T-cell (primary cell): ENCODE data around the gene LIN7B. TPM values are rescaled to one million over a fixed set of nuclear protein-coding genes. Genes with fewer than 3 reads are reported as not detected.

Experiments
- ATAC-seq, 4 experiments: fragments of 200-7000 bp in 3 of 4; fragments of 150-1000 bp in 1 of 4; cut with Tn5 transposase; replicated peaks in 1 of 4; 1 replicate in 3 of 4; 2 replicates in 1 of 4; pipeline ENCODE4 v1.10.0; 2021; ENCODE audit warnings: moderate library complexity in 3 of 4, mild to moderate bottlenecking in 2 of 4, moderate number of reproducible peaks in 1 of 4
- CTCF ChIA-PET, 2 donors: fragments of 300-600 bp; sonication (Branson Sonifier 250); formaldehyde crosslinking; loops; one replicate each; lab custom pipeline; 2022; ENCODE audit warnings: antibody characterized with exemption in 2 of 2; lab: Charles Lee
- POLR2A ChIA-PET, 2 donors: fragments of 300-600 bp; sonication (Branson Sonifier 250); formaldehyde crosslinking; loops; one replicate each; lab custom pipeline; 2022; ENCODE audit warnings: antibody characterized with exemption in 2 of 2; lab: Charles Lee
- DNase-seq, 35 experiments: peaks; one replicate each; pipeline versions ENCODE4 v3.0.0 to v3.0.0-alpha.2; 2013 to 2023
- H3K27ac ChIP-seq: one replicate; pipeline ENCODE4 v1.5.1; 2013; ENCODE audit warnings: low read length
- H3K27me3 ChIP-seq, 2 experiments: replicated peaks in 1 of 2; 1 replicate in 1 of 2; 2 replicates in 1 of 2; pipeline versions ENCODE4 v1.6.1 to v1.7.0; 2013; ENCODE audit warnings: low read length in 1 of 2, mixed read lengths in 1 of 2; ENCODE audit not compliant: control insufficient read depth in 2 of 2, insufficient read depth in 2 of 2; ENCODE audit errors: extremely low read depth in 1 of 2
- H3K36me3 ChIP-seq, 2 donors: 1 replicate in 1 of 2; 2 replicates in 1 of 2; pipeline versions ENCODE4 v1.6.1 to v1.7.0; 2013; ENCODE audit warnings: low read length in 1 of 2; ENCODE audit not compliant: control insufficient read depth in 2 of 2, insufficient read depth in 1 of 2; ENCODE audit errors: extremely low read depth in 1 of 2
- H3K4me1 ChIP-seq, 2 experiments: 1 replicate in 1 of 2; 2 replicates in 1 of 2; pipeline versions ENCODE4 v1.6.1 to v1.7.0; 2013; ENCODE audit warnings: low read length in 2 of 2, mixed read lengths in 1 of 2; ENCODE audit not compliant: insufficient read depth in 2 of 2, control insufficient read depth in 1 of 2; ENCODE audit errors: extremely low read depth in 1 of 2
- H3K4me3 ChIP-seq, 2 donors: 1 replicate in 1 of 2; 2 replicates in 1 of 2; pipeline versions ENCODE4 v1.5.1 to v1.7.0; 2013; ENCODE audit warnings: mild to moderate bottlenecking in 2 of 2, low read length in 1 of 2, moderate library complexity in 1 of 2; ENCODE audit not compliant: control insufficient read depth in 1 of 2; ENCODE audit errors: extremely low read depth in 1 of 2
- H3K9me3 ChIP-seq: 2 replicates; pipeline ENCODE4 v1.7.0; 2013
- H3K27ac Mint-ChIP-seq, 2 donors: one replicate each; pipeline ENCODE4 v1.8.0; 2020 to 2021; ENCODE audit warnings: mild to moderate bottlenecking in 2 of 2, mixed read lengths in 2 of 2
- H3K27me3 Mint-ChIP-seq, 2 donors: one replicate each; pipeline ENCODE4 v1.8.0; 2021 to 2022; ENCODE audit warnings: mixed read lengths in 2 of 2
- H3K36me3 Mint-ChIP-seq: one replicate; pipeline ENCODE4 v1.8.0; 2021; ENCODE audit warnings: mixed read lengths
- H3K4me1 Mint-ChIP-seq, 3 donors: one replicate each; pipeline ENCODE4 v1.8.0; 2020 to 2022; ENCODE audit warnings: mixed read lengths in 3 of 3, mild to moderate bottlenecking in 1 of 3
- H3K4me3 Mint-ChIP-seq, 3 donors: one replicate each; pipeline ENCODE4 v1.8.0; 2020 to 2022; ENCODE audit warnings: mild to moderate bottlenecking in 3 of 3, mixed read lengths in 3 of 3, moderate library complexity in 3 of 3
- H3K9me3 Mint-ChIP-seq, 3 donors: one replicate each; pipeline ENCODE4 v1.8.0; 2020 to 2022; ENCODE audit warnings: mixed read lengths in 3 of 3
- WGBS: methylation state at CpG from one replicate; pipeline ENCODE4 v1.1.5; 2013; ENCODE audit warnings: missing lambda C conversion rate; ENCODE audit not compliant: insufficient coverage; 5-methylcytosine and 5-hydroxymethylcytosine counted together
- total RNA-seq, 35 experiments: library from RNA in 6 of 35; stranded (reverse) in 6 of 35; fragments of 120-200 nt in 1 of 35; gene quantifications; one replicate each; pipeline versions ENCODE4 v1.2.1 to v1.2.4 and lab custom pipeline; 2013 to 2026

LIN7B gene
- total RNA-seq, 5 donors from 2014 or later (not counting 1 experiment from before 2014, with no cell fraction given), result 8.1 to 17.8 (median 12.9) TPM

DNA sequence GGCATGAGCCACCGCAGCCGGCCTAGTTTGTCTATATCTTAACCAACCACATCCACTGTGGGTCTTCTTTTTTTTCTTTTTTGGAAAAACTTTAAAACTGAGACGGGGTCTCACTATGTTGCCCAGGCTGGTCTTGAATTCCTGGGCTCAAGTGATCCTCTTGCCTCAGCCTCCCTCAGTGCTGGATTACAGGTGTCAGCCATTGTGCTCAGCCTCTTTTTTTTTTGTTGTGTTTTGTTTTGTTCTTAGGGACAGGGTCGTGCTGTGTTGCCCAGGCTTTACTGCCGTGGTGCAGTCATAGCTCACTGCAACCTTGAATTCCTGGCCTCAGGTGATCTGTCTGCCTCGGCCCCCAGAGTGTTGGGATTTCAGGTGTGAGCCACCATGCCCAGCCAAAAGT lies 21.5 kb upstream of the LIN7B start:
- DNase-seq (no peak), ATAC-seq (no peak)
- H3K27me3 ChIP-seq, result no peaks in the 10 kb centered on the region
- no peaks in the 10 kb centered on the region for H3K9me3 ChIP-seq
- peaks cover 19 to 79% of the 10 kb centered on the region in 2 donors for H3K36me3 ChIP-seq
- H3K4me3 ChIP-seq, result no peak overlapping the region
- POLR2A ChIA-PET, result no interaction called here
- Mint-ChIP-seq H3K4me3 (no peak overlapping the region), H3K9me3 (no peaks in the 10 kb centered on the region), H3K27ac (no peak overlapping the region), H3K27me3 (no peaks in the 10 kb centered on the region), H3K4me1 (peaks cover 20 to 33% (median 31%) of the 10 kb centered on the region in 3 donors), H3K36me3 (peaks cover 36% of the 10 kb centered on the region)
- WGBS, result 100% methylated on average over 3 of the region's 6 CpGs
- H3K4me1 ChIP-seq, result peaks cover 0 to 21% of the 10 kb centered on the region in 2 experiments
- no peak overlapping the region for H3K27ac ChIP-seq
- CTCF ChIA-PET, result no interaction called here

DNA sequence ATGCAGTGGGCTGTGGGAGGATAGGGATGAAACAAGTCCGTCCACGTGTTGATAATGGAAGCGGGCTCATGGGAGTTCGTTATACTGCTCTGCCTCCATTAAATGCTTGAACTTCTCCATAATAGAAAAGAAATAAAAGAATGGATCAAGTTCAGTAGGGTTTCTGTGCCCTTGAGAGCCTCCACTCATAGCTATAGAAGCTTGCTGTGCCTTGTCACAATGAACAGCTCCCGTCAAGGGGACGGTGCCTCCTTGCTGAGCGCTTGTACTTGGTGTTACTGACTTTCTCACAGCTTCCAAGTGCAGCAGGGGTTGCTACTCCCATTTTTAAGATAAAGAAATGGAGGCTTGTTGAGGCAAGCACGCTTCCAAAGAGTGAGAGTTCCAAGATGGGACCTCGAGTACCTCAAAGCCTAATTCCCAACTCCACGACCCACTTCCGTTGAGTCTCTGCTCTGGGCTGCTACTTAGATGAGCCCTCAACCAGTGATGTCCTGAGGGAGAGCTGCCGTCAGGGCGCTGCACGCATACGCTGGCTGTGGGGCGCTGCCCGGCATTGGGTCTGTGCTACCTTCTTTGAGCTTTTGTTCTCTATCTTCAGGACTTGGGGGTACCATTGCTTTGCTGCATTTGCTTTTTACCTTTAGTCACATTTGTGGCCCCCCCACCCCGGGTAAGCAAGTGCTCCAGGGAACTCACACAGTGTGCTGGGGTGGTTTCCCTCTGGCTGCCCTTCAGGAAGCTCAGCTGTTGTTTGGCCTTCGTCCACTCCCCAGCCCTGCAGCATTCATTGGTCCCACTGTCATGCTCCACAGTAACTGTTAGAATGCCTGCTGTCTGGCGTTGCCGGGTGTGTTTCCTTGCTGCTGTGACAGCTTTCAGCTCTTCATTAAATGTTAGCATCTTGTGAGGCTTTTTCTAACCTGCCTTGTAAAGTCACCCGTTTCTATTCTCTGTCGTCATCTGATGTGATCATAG lies 19.4 kb upstream of the LIN7B start:
- Mint-ChIP-seq H3K4me1 (peaks cover 7 to 24% (median 21%) of the 10 kb centered on the region in 3 donors), H3K4me3 (no peak overlapping the region), H3K36me3 (peaks cover 41% of the 10 kb centered on the region), H3K27ac (no peak overlapping the region), H3K9me3 (no peaks in the 10 kb centered on the region), H3K27me3 (no peaks in the 10 kb centered on the region)
- peaks cover 0 to 18% of the 10 kb centered on the region in 2 experiments for H3K4me1 ChIP-seq
- no peak for ATAC-seq
- H3K36me3 ChIP-seq, result peaks cover 25 to 84% of the 10 kb centered on the region in 2 donors
- H3K27ac ChIP-seq, result no peak overlapping the region
- H3K9me3 ChIP-seq, result no peaks in the 10 kb centered on the region
- ChIA-PET POLR2A (no interaction called here), CTCF (interaction anchor here in 1 of 2 donors (0.9 kb wide), 1 partner anchor 12 kb away, joined by 3 read pairs; no protein-coding TSS in a partner anchor)
- WGBS, result 92% methylated on average over 17 of the region's 23 CpGs
- DNase-seq, result no peak
- H3K4me3 ChIP-seq, result no peak overlapping the region
- H3K27me3 ChIP-seq, result no peaks in the 10 kb centered on the region

DNA sequence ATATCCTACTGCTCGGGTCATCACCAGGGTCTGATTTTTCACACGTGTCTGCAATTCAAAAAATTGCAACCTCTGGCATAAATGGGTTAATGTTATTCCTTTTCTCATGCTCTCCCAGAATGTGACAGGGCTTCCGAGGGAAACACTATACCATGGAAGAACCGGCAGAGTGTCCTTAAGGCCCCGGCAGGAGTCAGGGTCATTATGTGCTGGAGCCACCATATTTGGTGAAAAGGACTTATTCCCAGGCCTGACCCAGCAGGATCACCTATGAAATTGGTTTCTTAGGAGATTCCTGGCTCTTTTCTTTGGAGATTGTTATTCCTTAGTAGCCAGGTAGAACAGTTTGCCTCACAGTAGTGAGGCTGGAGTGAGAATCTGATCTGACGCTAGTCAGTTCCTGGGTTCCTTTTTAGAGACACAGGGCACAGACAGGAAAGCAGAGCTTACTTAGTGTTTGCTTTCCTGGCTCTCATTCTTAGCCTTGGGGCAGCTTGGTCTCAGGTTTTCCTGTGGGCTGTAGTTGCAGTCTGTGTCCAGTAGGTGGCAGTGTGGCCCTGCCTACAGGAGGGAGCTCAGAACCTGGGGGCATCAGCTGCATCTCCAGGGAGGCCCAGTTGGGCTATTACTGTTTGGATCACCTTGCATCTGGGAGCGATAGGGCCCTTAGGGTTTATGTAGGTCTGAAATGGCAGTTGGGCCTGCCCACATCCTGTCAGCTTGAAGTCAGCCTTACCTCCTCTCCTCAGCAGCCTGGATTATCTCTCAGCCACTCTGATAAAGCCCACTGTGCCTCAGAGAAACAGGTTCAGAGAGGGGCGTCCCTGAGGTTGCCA lies 16.5 kb upstream of the LIN7B start:
- POLR2A ChIA-PET, result interaction anchor here in 1 of 2 donors (0.6 kb wide), 2 partner anchors 34 to 282 kb away, joined by 3 to 5 read pairs; no protein-coding TSS in a partner anchor
- no peaks in the 10 kb centered on the region for H3K9me3 ChIP-seq
- DNase-seq (peak; percentile 42 to 86 (median 66)), ATAC-seq (peak; percentile 82 to 87 (median 84))
- H3K4me1 ChIP-seq, result peaks cover 0 to 9% of the 10 kb centered on the region in 2 experiments
- no peak overlapping the region for H3K4me3 Mint-ChIP-seq
- H3K4me3 ChIP-seq, result no peak overlapping the region
- no peaks in the 10 kb centered on the region for H3K27me3 ChIP-seq
- 76% methylated on average over 7 of the region's 8 CpGs for WGBS
- peaks cover 39% of the 10 kb centered on the region for H3K36me3 Mint-ChIP-seq
- no peak overlapping the region for H3K27ac Mint-ChIP-seq
- H3K36me3 ChIP-seq, result peaks cover 37 to 79% of the 10 kb centered on the region in 2 donors
- H3K27ac ChIP-seq, result no peak overlapping the region
- CTCF ChIA-PET, result interaction anchor here (0.5 to 1.7 kb wide), 16 partner anchors 9 to 735 kb away, joined by 3 to 19 read pairs (median 4); partner anchors contain the start of genes LIN7B (in 1 of the 2), PRMT1 (in 1 of the 2) and RUVBL2 (in 1 of the 2)
- no peaks in the 10 kb centered on the region for H3K9me3 Mint-ChIP-seq
- no peaks in the 10 kb centered on the region for H3K27me3 Mint-ChIP-seq
- peaks cover 7 to 12% (median 8%) of the 10 kb centered on the region in 3 donors for H3K4me1 Mint-ChIP-seq

DNA sequence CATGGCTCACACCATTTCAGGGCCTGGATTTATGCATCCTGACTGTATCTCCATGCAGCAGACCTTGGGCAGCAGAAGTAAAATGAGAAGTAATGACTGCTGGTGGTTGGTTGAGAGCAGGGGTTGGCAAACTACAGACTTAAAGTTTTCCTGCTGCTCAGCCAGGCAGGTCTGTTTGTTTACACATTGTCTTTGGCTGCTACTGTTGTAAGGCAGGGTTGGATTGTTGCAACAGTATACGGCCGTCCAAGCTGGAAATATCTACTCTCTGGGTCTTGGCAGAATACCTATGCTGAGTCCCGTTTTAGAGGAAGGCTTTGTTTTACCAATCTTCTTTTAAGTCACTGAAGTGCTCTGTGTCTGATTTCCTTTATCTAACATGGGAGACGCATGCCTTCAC lies 15.4 kb upstream of the LIN7B start:
- no peaks in the 10 kb centered on the region for H3K9me3 Mint-ChIP-seq
- 80% methylated on average over 2 of the region's 4 CpGs for WGBS
- peaks cover 39% of the 10 kb centered on the region for H3K36me3 Mint-ChIP-seq

DNA sequence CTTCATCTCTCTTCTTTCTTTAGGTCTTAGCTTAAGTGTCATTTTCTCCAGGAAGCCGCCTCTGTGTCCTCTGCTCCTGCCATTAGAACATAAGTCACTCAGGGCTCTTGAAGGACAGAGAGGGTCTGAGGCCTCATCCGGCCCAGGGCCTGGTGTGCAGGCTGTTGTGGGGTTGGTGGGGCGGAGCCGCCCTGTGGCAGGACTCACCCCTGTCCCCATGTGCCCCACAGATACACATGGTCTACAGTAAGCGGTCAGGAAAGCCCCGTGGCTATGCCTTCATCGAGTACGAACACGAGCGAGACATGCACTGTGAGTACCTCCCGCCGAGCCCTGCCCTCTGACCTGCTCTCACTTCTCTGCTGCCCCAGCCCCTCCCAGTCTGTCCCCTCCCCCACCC lies 13.0 kb upstream of the LIN7B start:
- Mint-ChIP-seq H3K27me3 (no peaks in the 10 kb centered on the region), H3K4me1 (peaks cover 6 to 9% (median 7%) of the 10 kb centered on the region in 3 donors), H3K9me3 (no peaks in the 10 kb centered on the region), H3K4me3 (no peak overlapping the region), H3K36me3 (peaks cover 36% of the 10 kb centered on the region), H3K27ac (no peak overlapping the region)
- WGBS, result 98% methylated on average over 9 of the region's 12 CpGs
- peaks cover 0 to 3% of the 10 kb centered on the region in 2 experiments for H3K27me3 ChIP-seq
- H3K4me3 ChIP-seq, result no peak overlapping the region
- ATAC-seq, result no peak
- CTCF ChIA-PET, result interaction anchor here in 1 of 2 donors (0.6 kb wide), 1 partner anchor 121 kb away, joined by 3 read pairs; no protein-coding TSS in a partner anchor
- H3K9me3 ChIP-seq, result no peaks in the 10 kb centered on the region
- H3K27ac ChIP-seq, result no peak overlapping the region
- POLR2A ChIA-PET, result no interaction called here
- peaks cover 52 to 80% of the 10 kb centered on the region in 2 donors for H3K36me3 ChIP-seq
- H3K4me1 ChIP-seq, result peaks cover 0 to 9% of the 10 kb centered on the region in 2 experiments
- no peak for DNase-seq

More for the DNA sequence above, 15.4 kb upstream of the LIN7B start:
- Histone ChIP-seq H3K4me3 (no peak overlapping the region), H3K36me3 (peaks cover 39 to 80% of the 10 kb centered on the region in 2 donors), H3K27me3 (no peaks in the 10 kb centered on the region), H3K27ac (no peak overlapping the region), H3K9me3 (no peaks in the 10 kb centered on the region), H3K4me1 (peaks cover 0 to 9% of the 10 kb centered on the region in 2 experiments)
- no peak overlapping the region for H3K4me3 Mint-ChIP-seq
- ChIA-PET POLR2A (no interaction called here), CTCF (interaction anchor here (0.6 to 1.7 kb wide), 3 partner anchors 29 to 463 kb away, joined by 6 to 10 read pairs (median 8); no protein-coding TSS in a partner anchor)
- peaks cover 7 to 12% (median 7%) of the 10 kb centered on the region in 3 donors for H3K4me1 Mint-ChIP-seq
- DNase-seq (no peak), ATAC-seq (no peak)
- no peak overlapping the region for H3K27ac Mint-ChIP-seq
- H3K27me3 Mint-ChIP-seq, result no peaks in the 10 kb centered on the region
